Activated naive CD4-positive, alpha-beta T cell treated with Interleukin-2 at 50 U/mL for 16 hours (primary cell): ENCODE measurements around the gene TGOLN2.
"Not testable (repeated sequence)": the region's sequence is repeated elsewhere in the genome, so short reads cannot be mapped to it uniquely, and the experiment has no call there.

ENCODE experiments used
- DNase-seq: peaks from one replicate; pipeline ENCODE4 v3.0.0-alpha.2; 2020

The TGOLN2 gene

GRCh38 chr2:85334928-85335327 lies 7.1 kb upstream of the TGOLN2 start:
- DNase-seq = no peak

DNA sequence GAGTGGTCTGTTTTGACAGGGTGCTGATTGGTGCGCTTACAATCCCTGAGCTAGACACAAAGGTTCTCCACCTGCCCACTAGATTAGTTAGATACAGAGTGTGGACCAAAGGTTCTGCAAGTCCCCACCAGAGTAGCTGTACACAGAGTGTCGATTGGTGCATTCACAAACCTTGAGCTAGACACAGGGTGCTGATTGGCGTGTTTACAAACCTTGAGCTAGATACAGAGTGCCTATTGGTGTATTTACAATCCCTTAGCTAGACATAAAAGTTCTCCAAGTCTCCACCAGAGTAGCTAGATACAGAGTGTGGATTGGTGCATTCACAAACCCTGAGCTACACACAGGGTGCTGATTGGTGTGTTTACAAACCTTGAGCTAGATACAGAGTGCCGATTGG lies 6.1 kb upstream of the TGOLN2 start:
- DNase-seq = not testable (repeated sequence)

DNA sequence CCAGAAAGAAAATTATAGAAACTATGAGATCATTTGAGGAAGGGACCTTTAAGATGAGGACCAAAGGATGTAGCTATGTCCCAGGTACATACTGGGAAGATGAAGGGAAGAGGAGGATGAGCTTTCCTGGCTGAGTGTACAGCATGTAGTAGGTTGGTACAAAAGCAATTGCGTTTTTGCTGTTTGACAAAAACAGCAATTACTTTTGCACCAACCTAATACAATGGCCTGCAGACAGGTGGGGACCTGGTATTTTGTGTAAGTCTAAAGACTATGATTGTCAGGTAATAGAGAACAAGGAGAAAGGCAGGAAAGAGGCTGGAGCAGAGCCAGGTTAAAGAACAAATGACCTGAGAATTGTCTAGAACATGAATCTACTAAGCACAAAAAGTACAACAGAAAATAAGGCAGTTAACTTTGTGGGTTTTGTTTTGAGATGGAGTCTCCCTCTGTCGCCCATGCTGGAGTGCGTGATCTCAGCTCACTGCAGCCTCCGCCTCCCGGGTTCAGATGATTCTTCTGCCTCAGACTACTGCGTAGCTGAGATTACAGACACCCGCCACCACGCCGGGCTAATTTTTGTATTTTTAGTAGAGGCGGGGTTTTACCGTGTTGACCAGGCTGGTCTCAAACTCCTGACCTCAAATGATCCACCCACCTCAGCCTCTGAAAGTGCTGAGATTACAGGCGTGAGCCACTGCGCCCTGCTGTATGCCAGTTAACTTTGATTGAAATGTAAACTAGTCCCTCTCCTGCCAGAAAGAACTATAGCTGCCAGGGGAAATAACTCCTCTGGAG lies 3.2 kb upstream of the TGOLN2 start:
- DNase-seq = peak; percentile 21

GRCh38 chr2:85329701-85330100 lies 1.9 kb upstream of the TGOLN2 start:
- DNase-seq = not testable (repeated sequence)

GRCh38 chr2:85329181-85329651 lies 1.4 kb upstream of the TGOLN2 start:
- no peak for DNase-seq

DNA sequence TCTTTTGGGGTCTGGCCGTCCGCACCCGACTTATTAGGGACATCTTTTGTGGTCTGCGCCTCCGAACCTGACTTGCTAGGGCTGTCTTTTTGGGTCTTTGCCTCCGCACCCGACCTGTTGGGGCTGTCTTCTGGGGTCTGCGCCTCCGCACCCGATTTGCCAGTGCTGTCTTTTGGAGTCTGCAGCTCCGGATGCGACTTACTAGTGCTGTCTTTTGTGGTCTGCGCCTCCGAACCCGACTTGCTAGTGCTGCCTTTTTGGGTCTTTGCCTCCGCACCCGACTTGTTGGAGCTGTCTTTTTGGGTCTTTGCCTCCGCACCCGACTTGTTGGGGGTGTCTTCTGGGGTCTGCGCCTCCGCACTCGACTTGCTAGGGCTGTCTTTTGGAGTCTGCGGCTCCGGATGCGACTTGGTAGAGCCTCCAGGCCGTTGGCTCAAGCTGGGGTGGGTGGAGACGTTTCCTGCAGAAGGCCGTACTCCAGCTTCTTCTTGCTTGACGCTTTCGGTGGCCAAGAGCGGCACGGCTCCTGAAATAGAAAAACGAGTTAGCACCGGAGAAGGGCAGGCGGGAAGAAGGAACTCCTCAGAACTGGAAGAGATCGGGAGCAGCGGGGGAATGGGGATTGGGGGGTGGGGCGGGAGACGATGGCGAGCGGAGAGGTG lies 498 bp downstream of the TGOLN2 start:
- DNase-seq = peak; percentile 52

- peak; percentile 49 for DNase-seq
Measured at GRCh38 chr2:85326406-85327159, 1.2 kb downstream of the TGOLN2 start.

GRCh38 chr2:85325466-85325811 lies 2.4 kb downstream of the TGOLN2 start:
- no peak for DNase-seq

DNA sequence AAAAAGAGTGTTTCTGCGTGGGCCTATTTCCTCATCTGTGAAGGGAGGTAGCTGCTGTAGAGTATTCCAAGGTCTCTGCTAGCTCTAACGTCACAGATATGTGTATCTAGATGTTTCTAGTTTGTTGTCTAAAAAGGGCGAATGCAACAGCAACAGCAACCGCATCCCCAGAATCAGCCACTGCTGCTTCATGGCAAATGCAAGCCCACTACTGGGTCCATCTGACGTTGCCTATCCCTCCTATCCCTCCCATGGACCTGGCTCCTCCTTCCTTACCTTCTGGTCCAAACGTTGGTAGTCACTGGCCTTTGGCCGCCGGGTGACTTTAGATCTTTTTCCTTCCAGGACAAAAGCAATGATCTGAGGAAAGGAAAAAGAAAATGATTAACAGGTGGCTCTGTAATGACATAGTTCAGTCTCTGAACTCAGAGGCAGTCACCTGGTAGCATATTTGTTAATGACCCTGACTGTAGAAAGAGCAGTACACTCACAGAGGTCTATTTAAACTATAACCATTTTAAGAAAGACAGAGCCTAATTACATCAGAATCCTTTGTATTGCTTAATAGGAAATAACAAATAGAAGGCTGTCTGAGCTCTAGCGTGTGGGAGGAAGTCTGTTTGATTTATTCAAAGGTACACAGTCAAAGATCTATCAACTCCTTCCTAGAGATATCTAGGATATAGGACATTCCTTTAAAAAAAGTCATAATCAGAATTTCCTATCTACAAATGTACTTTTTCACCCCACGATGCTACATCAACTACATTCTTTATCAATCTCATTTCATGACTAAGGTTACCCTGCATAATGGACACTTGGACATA lies 2.9 kb downstream of the TGOLN2 start:
- no peak for DNase-seq

DNA sequence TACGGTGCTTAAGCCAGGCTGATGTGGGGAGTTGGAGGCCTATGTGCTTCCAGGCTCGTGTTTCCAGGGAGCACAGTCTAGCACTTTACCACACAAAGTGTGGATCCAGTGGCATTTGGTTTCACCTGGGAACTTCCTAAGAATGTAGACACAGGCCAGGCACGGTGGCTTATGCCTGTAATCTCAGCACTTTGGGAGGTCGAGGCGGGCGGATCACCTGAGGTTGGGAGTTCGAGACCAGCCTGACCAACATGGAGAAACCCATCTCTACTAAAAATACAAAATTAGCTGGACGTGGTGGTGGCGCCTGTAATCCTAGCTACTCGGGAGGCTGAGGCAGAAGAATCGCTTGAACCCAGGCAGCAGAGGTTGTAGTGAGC lies 3.8 kb downstream of the TGOLN2 start:
- not testable (repeated sequence) for DNase-seq

DNA sequence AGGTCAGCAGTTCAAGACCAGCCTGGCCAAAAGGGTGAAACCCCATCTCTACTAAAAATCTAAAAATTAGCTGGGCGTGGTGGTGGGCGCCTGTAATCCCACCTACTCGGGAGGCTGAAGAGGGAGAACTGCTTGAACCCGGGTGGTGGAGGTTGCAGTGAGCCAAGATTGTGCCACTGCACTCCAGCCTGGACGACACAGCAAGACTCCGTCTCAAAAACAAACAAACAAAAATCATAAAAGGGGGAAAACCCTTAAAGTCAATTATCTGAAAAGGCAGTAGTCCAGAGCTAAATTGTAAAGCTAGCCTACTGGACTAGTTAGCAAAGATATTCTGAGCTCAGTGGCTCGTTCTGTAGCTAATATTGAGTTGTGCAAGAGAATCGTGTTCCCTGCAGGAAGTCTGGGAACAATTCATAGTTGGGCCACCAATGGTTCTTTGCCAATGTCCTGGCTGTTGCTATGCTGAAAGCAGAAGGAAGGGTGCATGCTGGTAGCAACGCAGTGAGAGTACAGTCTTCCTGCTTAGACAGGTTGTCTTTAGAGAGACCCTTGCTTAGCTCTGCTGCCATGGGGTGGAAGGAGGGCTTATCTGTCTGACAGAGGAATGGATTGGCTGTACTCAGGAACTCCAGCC lies 4.3 kb downstream of the TGOLN2 start:
- no peak for DNase-seq

DNA sequence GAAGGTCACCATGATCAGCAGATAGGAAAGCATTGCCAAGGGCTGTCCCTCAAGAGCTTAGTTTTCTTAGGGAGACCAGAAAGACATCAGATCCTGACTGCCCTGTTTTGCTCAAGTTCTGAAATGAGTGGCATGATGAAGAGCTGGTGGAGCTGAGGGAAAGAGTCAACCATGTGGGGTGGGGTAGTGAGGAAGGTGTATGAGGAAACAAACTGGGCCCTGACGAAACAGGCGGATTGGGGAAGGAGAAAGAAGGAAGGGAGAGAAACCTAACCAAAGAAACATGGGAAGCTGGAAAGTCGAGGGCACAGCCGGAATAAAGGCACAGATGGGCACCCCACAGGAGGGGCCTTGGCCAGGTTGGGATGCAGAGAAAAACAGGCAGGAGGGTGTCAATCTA lies 8.0 kb downstream of the TGOLN2 start:
- DNase-seq = no peak

DNA sequence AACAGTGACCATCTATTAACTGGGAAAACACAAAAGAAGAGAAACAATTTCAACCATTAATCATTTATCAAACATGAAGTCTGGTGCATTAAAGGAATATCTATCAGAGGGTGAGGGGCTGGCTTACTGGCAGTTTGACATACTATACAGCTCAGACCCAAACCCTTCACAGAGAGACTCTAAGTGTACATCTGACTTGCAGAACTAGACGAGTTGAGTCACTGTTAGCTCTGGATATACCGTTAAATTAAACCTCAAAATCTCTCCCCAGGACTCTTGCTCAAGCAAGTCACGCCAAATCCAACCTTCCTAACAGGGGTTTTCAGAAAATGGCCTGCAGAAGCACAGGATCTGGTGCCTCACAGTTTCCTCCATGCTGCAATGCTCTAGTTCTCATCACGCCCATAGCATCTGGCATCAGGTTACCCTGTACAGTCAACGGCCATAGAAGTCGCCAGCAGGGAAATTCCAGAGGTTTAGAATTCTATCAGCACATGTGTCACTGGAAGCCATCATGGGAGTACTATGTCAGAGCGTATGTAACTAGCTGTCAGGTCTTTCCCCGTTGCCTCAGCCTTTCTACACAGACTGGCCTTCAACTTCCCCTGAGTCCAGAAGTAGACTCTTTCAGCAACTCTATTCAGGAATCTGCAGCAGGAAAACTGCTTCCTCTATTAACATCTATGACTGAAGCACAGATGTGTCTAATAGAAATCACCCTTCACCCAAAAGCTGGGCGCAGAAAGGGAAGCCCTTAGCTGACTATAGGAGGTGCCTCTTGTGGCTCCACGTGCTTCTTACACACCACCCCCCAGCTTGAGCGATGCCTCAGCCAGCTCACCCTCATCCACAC lies 9.3 kb downstream of the TGOLN2 start:
- peak; percentile 55 for DNase-seq

DNA sequence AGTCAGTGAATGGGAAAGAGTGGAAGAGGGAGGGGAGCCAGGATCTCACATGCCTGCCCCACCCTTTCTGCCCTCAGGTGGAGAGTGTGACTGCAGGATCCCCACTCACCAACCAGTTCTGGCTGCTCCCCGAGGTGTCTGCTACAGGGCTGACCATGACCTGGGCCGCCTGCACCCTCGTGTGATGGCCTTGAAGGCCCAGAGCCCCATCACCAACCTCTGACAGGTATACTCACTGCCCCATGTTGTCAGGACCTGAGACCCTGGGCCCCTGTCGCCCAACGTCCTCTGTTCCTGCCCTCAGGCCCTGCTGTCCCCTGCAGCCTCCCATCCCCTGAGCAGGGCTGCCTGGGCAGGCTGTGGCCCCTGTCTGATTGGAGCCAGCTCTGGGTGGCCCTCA lies 11.9 kb downstream of the TGOLN2 start:
- not testable (repeated sequence) for DNase-seq

GRCh38 chr2:85314884-85315242 lies 12.9 kb downstream of the TGOLN2 start:
- DNase-seq = no peak

DNA sequence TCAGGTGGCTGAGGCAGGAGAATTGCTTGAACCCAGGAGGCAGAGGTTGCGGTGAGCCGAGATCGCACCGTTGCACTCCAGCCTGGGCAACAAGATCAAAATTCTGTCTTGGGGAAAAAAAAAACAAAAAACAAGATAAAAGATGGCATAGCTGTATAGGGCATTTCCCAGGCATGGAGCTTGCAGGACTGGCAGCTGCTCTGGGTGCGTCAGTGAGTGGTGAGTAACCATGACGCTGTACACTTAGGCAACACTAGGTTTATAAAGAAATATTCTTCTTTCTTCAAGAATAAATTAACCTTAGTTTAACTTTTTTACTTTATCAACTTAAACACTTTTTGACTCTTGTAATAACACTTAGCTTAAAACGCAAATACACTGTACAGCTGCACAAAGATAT lies 15.4 kb downstream of the TGOLN2 start:
- no peak for DNase-seq

GRCh38 chr2:85310330-85310729 lies 17.5 kb downstream of the TGOLN2 start:
- no peak for DNase-seq

- DNase-seq = peak; percentile 12
Measured at GRCh38 chr2:85309699-85310321, 18.0 kb downstream of the TGOLN2 start.

DNA sequence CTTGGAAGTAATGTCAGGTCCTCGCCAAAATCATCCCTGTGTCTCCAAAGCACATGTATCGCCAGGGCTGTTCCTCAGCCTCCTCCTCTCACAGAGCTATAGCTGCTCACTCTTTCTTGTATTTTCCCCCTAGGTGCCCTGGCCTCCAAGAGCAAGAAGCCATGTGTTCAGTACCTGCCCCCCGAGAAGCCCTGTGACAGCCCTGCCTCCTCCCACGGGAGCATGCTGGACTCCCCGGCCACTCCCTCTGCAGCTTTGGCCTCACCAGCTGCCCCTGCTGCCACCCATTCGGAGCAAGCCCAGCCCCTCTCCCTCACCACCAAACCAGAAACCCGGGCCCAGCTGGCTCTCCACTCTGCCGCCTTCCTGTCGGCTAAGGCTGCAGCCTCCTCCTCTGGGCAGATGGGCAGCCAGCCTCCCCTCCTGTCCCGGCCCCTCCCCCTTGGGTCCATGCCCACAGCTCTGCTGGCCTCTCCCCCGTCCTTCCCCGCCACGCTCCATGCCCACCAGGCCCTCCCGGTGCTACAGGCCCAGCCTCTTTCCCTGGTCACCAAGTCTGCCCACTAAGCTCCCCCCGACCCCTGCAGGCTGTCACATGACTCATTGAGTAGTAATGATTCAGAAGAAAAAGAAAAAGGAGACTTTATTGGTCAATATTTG lies 18.8 kb downstream of the TGOLN2 start:
- no peak for DNase-seq

DNA sequence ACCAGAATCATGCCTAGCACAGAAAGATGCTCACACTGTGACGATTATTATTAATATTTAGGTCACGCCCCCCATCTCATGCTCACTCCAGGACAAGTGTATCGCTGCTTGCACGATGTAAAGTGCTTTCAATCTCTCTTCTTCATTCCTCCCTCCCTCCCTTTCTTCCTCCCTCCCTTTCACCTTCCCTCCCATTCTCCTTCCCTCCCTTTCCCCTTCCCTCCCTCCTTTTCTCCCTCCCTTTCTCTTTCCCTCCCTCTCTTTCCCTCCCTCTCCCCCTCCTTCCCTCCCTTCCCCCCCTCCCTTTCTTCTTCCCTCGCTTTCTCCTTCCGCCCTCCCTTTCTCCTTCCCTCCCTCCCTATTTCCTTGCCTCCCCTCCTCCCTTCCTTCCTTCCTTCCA lies 19.6 kb downstream of the TGOLN2 start:
- DNase-seq = no peak

GRCh38 chr2:85307527-85307897 lies 20.3 kb downstream of the TGOLN2 start:
- no peak for DNase-seq
